Body of pancreas (tissue), 4 donors: Measurements from ENCODE around the gene NID2. TPM values are rescaled to one million over a fixed set of nuclear protein-coding genes. Genes with fewer than 3 reads are reported as not detected.
A peak's percentile ranks its signal among the peaks of the same experiment; 100 is the strongest.

Source experiments
- ATAC-seq: fragments of 150-250 bp; one replicate; pipeline ENCODE4 v1.9.1; 2016
- DNase-seq, 4 donors: peaks; one replicate each; pipeline ENCODE4 v3.0.0-alpha.2; 2019
- H3K27ac ChIP-seq, 4 donors: fragments of 200-600 bp; sonication (generic); 1 replicate in 3 of 4; 2 replicates in 1 of 4; pipeline versions ENCODE4 v1.5.1 to v1.6.1; 2016 to 2019; ENCODE audit warnings: mild to moderate bottlenecking in 1 of 4, mixed read lengths in 1 of 4, moderate library complexity in 1 of 4
- H3K27me3 ChIP-seq, 2 donors: fragments of 200-600 bp; sonication (generic); one replicate each; pipeline ENCODE4 v1.6.0; 2016; ENCODE audit warnings: mild to moderate bottlenecking in 1 of 2
- H3K36me3 ChIP-seq, 2 donors: fragments of 200-600 bp; sonication (generic); replicated peaks in 1 of 2; 2 replicates each; pipeline ENCODE4 v1.5.1; 2016; ENCODE audit warnings: low read depth in 2 of 2; ENCODE audit not compliant: insufficient read depth in 1 of 2
- H3K4me1 ChIP-seq: fragments of 200-600 bp; sonication (generic); one replicate; pipeline ENCODE4 v1.6.0; 2016
- H3K4me3 ChIP-seq, 2 donors: fragments of 200-600 bp; sonication (generic); 1 replicate in 1 of 2; 2 replicates in 1 of 2; pipeline ENCODE4 v1.5.1; 2016 to 2019
- H3K9me3 ChIP-seq, 3 donors: fragments of 200-600 bp; sonication (generic); 1 replicate in 2 of 3; 2 replicates in 1 of 3; pipeline ENCODE4 v1.5.1; 2016
- POLR2A ChIP-seq, 3 donors: fragments of 450-650 bp; IDR thresholded peaks; one replicate each; pipeline ENCODE4 v1.6.1; 2016; ENCODE audit warnings: antibody characterized with exemption in 3 of 3, mild to moderate bottlenecking in 2 of 3
- WGBS, 2 donors: methylation state at CpG; one replicate each; pipeline ENCODE4 v1.1.5; 2017; 5-methylcytosine and 5-hydroxymethylcytosine counted together
- intact Hi-C: fragments of 100-400 bp; cut with DNase I; formaldehyde crosslinking; loops from one replicate; pipeline ENCODE4 v1.15.1; 2023
- total RNA-seq, 2 donors: library from RNA; depleted of rRNA; stranded (reverse); fragments of >200 nt; gene quantifications; one replicate each; pipeline ENCODE4 v1.1.0, GENCODE V29; 2016
- TF ChIP-seq, protein P1 (sequence below), 7 experiments: fragments of 450-650 bp in 4 of 7; fragments of 200-600 bp in 3 of 7; sonication (generic) in 3 of 7; IDR thresholded peaks; one replicate each; pipeline ENCODE4 v1.5.1; 2016 to 2019; ENCODE audit warnings: antibody characterized with exemption in 7 of 7

The NID2 gene
- total RNA-seq, 2 donors from 2014 or later: 34.6 to 37.6 TPM

DNA sequence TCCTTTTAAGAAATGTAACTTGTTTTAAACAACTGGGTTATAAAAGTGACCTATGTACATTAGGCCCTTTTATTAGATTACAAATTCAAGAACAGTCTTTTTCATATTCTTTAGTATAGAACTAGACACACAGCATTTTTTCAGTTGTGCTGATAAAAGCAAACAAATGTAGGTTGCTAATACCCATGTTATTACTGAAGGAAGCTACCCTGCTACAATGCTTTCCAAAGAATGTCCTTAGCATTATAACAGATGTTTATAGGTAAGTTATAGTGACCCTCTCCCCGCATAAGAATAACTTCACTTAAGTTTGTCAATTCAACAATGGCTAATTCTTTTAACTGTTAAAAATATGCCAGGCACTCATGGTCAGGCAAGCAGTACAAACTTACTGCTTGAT lies 61.6 kb downstream of the NID2 start:
- ATAC-seq (no peak), DNase-seq (no peak)
- H3K27ac ChIP-seq: no peak overlapping the region
- 90 to 93% methylated on average over 1 of the region's 1 CpG for WGBS, 2 donors
- intact Hi-C loops: no loop called here
- H3K4me3 ChIP-seq: no peak overlapping the region
- no peaks in the 10 kb centered on the region for H3K27me3 ChIP-seq
- TF ChIP-seq, protein P1, sequence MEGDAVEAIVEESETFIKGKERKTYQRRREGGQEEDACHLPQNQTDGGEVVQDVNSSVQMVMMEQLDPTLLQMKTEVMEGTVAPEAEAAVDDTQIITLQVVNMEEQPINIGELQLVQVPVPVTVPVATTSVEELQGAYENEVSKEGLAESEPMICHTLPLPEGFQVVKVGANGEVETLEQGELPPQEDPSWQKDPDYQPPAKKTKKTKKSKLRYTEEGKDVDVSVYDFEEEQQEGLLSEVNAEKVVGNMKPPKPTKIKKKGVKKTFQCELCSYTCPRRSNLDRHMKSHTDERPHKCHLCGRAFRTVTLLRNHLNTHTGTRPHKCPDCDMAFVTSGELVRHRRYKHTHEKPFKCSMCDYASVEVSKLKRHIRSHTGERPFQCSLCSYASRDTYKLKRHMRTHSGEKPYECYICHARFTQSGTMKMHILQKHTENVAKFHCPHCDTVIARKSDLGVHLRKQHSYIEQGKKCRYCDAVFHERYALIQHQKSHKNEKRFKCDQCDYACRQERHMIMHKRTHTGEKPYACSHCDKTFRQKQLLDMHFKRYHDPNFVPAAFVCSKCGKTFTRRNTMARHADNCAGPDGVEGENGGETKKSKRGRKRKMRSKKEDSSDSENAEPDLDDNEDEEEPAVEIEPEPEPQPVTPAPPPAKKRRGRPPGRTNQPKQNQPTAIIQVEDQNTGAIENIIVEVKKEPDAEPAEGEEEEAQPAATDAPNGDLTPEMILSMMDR (IDR thresholded peaks at IDR 0.05): no peak
- no peak for TF ChIP-seq POLR2A (IDR thresholded peaks at IDR 0.05)
- no peaks in the 10 kb centered on the region for H3K9me3 ChIP-seq
- H3K36me3 ChIP-seq: peaks cover 0 to 20% of the 10 kb centered on the region in 2 donors
- peaks cover 24% of the 10 kb centered on the region for H3K4me1 ChIP-seq

DNA sequence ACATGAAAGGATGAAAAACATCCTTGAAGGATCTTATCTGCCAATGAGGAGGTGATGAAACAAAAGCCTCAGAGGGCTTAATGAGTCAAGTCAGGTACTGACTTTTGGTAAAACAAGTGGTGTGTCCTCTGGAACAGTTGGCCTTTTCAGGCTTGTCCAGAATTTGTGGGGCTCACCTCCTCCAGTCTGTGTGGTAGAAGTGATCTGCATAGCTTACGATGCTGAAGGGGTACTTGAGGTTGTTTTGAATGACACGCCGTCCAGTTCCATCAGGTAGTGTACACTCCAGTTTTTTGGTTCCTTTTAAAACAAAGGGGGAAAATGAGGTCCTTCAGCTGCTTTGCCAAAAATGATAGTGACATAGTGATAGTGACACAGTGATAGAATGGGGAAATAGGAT lies 62.5 kb downstream of the NID2 start:
- Histone ChIP-seq H3K36me3 (peaks cover 0 to 21% of the 10 kb centered on the region in 2 donors), H3K27ac (no peak overlapping the region), H3K27me3 (no peaks in the 10 kb centered on the region), H3K9me3 (no peaks in the 10 kb centered on the region), H3K4me3 (no peak overlapping the region), H3K4me1 (peaks cover 24% of the 10 kb centered on the region)
- intact Hi-C loops: no loop called here
- DNase-seq: no peak
- no peak for ATAC-seq
- WGBS, 2 donors: 90 to 97% methylated on average over 3 of the region's 3 CpGs
- no peak for TF ChIP-seq POLR2A (IDR thresholded peaks at IDR 0.05)
- TF ChIP-seq, protein P1 (IDR thresholded peaks at IDR 0.05): no peak

DNA sequence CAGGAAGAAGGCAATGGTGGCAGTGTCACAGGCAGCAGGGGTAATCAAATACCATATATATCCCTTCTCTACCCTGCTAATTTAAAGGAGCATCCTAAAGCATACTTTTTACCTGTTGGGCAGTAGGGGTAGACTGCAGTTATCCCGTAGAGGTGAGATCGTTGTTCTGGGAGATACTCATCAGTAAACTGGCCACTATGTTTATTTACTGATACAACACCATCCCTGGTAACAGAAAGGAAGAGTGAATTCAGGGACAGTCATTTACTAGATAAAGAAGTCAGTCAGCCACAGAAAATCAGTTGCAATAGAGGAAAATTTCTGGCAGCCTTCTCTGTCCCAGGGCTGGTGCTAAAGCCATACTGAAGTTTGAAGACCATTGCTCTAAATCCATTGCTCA lies 63.2 kb downstream of the NID2 start:
- intact Hi-C loops: no loop called here
- H3K27ac ChIP-seq: no peak overlapping the region
- 45 to 57% methylated on average over 2 of the region's 2 CpGs for WGBS, 2 donors

DNA sequence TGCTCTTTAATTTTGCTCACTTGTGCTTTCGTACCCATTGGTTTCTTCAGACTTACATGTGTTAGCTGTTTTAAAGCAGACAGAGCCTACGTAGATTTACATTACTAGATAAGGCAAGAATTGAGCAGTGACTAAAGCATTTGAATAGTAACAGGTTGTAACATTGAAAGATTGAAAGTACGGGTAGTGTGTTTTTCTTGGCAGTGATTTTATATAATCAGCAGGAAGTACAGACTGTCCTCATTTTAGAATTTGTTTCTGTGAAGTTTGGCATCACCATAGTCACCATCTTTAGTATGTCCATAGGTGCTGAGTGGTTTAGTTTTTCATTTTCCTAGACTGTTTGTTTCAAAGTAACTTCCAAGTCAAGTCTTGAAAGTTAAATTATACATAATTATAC lies 65.5 kb downstream of the NID2 start:
- Histone ChIP-seq H3K36me3 (peaks cover 0 to 24% of the 10 kb centered on the region in 2 donors), H3K27me3 (no peaks in the 10 kb centered on the region), H3K4me1 (peaks cover 24% of the 10 kb centered on the region), H3K4me3 (no peak overlapping the region), H3K9me3 (no peaks in the 10 kb centered on the region), H3K27ac (peak overlapping the region; percentile 33 to 68 (median 53))
- ATAC-seq (peak; percentile 93), DNase-seq (no peak)
- TF ChIP-seq, protein P1 (IDR thresholded peaks at IDR 0.05): no peak
- no peak for TF ChIP-seq POLR2A (IDR thresholded peaks at IDR 0.05)
- WGBS, 2 donors: 53% methylated on average over 3 of the region's 3 CpGs
- intact Hi-C loops: no loop called here

More for the DNA sequence above, 63.2 kb downstream of the NID2 start:
- Histone ChIP-seq H3K4me3 (no peak overlapping the region), H3K27me3 (no peaks in the 10 kb centered on the region), H3K4me1 (peaks cover 24% of the 10 kb centered on the region), H3K36me3 (peaks cover 0 to 21% of the 10 kb centered on the region in 2 donors), H3K9me3 (no peaks in the 10 kb centered on the region)
- no peak for DNase-seq
- no peak for TF ChIP-seq POLR2A (IDR thresholded peaks at IDR 0.05)
- TF ChIP-seq, protein P1 (IDR thresholded peaks at IDR 0.05): no peak
- no peak for ATAC-seq

DNA sequence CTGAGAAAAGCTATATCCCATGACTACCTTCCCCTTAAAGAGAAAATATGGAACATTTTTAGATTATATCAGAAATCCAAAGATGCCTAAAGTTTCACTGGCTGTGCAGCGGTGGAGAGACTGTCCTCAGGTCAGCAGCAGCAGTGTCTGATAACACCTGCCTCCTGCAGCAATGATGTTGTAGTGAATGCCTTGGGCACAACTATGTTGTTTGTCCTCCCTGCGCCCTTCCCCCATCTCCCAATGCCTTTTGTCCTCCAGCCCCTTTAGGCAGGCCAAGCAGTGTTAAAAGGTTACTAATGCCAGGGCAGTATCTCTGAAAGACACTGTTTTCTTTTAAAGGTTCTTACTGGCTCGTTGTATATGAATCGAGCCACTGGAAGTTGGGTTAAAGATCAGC lies 66.3 kb downstream of the NID2 start:
- peak overlapping the region in 3 of 4 donors; percentile 32 to 62 (median 44) for H3K27ac ChIP-seq
- intact Hi-C loops: no loop called here
- no peak for ATAC-seq
- H3K4me3 ChIP-seq: no peak overlapping the region
- H3K36me3 ChIP-seq: peaks cover 0 to 22% of the 10 kb centered on the region in 2 donors
- no peak for DNase-seq
- no peaks in the 10 kb centered on the region for H3K27me3 ChIP-seq
- 64 to 72% methylated on average over 4 of the region's 4 CpGs for WGBS, 2 donors
- no peaks in the 10 kb centered on the region for H3K9me3 ChIP-seq
- H3K4me1 ChIP-seq: peaks cover 24% of the 10 kb centered on the region
- no peak for TF ChIP-seq POLR2A (IDR thresholded peaks at IDR 0.05)
- TF ChIP-seq, protein P1 (IDR thresholded peaks at IDR 0.05): no peak
